Measurements from ENCODE around the gene GPC5. TPM values are rescaled to one million over a fixed set of nuclear protein-coding genes. Genes with fewer than 3 reads are reported as not detected.

GPC5 gene
- total RNA-seq, 2 donors from 2014 or later, result 0.22 to 0.51 TPM

DNA sequence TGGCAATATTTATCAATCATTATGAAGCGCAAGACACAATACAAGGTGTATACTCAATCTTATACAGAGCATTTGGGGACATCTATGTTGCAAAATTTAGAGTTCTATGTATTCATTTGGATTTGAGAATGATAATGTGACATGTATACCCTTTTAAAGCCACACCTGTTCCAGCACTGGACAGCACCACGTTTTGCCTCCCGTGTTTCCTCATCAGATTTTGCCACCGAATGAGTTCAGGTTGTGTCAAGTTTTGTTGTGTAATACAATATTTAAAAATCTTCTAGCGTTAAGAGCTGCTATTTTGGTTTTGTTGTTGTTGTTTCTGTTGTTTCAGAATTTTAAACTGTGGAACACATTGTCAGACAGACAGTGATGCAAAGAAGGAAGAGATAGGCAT, 1259.9 kb downstream of the GPC5 start:
- no peak overlapping the region for H3K27ac Mint-ChIP-seq
- TF ChIP-seq, protein P1, sequence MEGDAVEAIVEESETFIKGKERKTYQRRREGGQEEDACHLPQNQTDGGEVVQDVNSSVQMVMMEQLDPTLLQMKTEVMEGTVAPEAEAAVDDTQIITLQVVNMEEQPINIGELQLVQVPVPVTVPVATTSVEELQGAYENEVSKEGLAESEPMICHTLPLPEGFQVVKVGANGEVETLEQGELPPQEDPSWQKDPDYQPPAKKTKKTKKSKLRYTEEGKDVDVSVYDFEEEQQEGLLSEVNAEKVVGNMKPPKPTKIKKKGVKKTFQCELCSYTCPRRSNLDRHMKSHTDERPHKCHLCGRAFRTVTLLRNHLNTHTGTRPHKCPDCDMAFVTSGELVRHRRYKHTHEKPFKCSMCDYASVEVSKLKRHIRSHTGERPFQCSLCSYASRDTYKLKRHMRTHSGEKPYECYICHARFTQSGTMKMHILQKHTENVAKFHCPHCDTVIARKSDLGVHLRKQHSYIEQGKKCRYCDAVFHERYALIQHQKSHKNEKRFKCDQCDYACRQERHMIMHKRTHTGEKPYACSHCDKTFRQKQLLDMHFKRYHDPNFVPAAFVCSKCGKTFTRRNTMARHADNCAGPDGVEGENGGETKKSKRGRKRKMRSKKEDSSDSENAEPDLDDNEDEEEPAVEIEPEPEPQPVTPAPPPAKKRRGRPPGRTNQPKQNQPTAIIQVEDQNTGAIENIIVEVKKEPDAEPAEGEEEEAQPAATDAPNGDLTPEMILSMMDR (conservative IDR thresholded peaks at IDR 0.05), result no peak
- H3K9me3 Mint-ChIP-seq, result no peaks in the 10 kb centered on the region
- Histone ChIP-seq H3K9me3 (ENCODE audit: control insufficient read depth, low read length) (no peaks in the 10 kb centered on the region), H3K36me3 (ENCODE audit: control insufficient read depth, insufficient read depth, low read length) (no peaks in the 10 kb centered on the region), H3K4me1 (ENCODE audit: control insufficient read depth, insufficient read depth, low read length) (no peaks in the 10 kb centered on the region), H3K4me3 (ENCODE audit: low read length) (no peak overlapping the region), H3K27me3 (ENCODE audit: control insufficient read depth, insufficient read depth, low read length, poor library complexity, severe bottlenecking) (no peaks in the 10 kb centered on the region), H3K27ac (ENCODE audit: low read depth, low read length) (no peak overlapping the region), H3K9ac (ENCODE audit: extremely low read depth, low read length, poor library complexity, severe bottlenecking) (no peak overlapping the region)
- H3K36me3 Mint-ChIP-seq (ENCODE audit: low read depth), result no peaks in the 10 kb centered on the region
- no peaks in the 10 kb centered on the region for H3K27me3 Mint-ChIP-seq (ENCODE audit: insufficient read depth)
- no peak for DNase-seq
- 83 to 89% methylated on average over 1 to 5 of the region's 5 CpGs for WGBS, 2 experiments (ENCODE audit: insufficient coverage in 1 of 2, insufficient read length in 1 of 2)
- H3K4me3 Mint-ChIP-seq, result no peak overlapping the region
- H3K4me1 Mint-ChIP-seq, result no peaks in the 10 kb centered on the region

DNA sequence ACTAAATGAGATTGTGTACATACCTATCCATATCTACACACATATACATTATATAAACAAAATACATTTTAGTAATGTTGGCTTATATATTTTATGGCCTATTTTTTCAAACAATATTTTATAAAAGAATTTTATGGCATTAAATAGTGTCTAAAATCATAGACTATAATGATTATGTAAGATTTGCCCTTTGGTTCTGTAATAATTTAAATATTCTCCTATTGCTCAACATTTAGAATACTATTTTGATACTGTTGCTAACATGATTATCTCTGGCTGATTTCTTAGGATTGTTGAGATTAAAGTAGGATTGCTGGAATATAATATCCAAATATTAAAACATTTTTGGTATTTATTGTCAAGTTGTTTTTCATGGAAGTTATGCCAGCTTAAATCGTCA, 1263.0 kb downstream of the GPC5 start:
- H3K27me3 ChIP-seq (ENCODE audit: control insufficient read depth, insufficient read depth, low read length, poor library complexity, severe bottlenecking), result no peaks in the 10 kb centered on the region
- H3K9me3 ChIP-seq (ENCODE audit: control insufficient read depth, low read length), result no peaks in the 10 kb centered on the region
- Mint-ChIP-seq H3K27ac (no peak overlapping the region), H3K4me3 (no peak overlapping the region), H3K27me3 (ENCODE audit: insufficient read depth) (no peaks in the 10 kb centered on the region), H3K4me1 (no peaks in the 10 kb centered on the region), H3K36me3 (ENCODE audit: low read depth) (no peaks in the 10 kb centered on the region), H3K9me3 (no peaks in the 10 kb centered on the region)
- TF ChIP-seq, protein P1 (conservative IDR thresholded peaks at IDR 0.05), result no peak
- no peaks in the 10 kb centered on the region for H3K36me3 ChIP-seq (ENCODE audit: control insufficient read depth, insufficient read depth, low read length)
- DNase-seq, result no peak
- WGBS, 2 experiments (ENCODE audit: insufficient coverage in 1 of 2, insufficient read length in 1 of 2), result 83% methylated on average over 1 of the region's 1 CpG; no CpG with 5 or more reads in 1 of the 2 experiments
- H3K4me3 ChIP-seq (ENCODE audit: low read length), result no peak overlapping the region
- no peak overlapping the region for H3K9ac ChIP-seq (ENCODE audit: extremely low read depth, low read length, poor library complexity, severe bottlenecking)
- no peaks in the 10 kb centered on the region for H3K4me1 ChIP-seq (ENCODE audit: control insufficient read depth, insufficient read depth, low read length)
- H3K27ac ChIP-seq (ENCODE audit: low read depth, low read length), result no peak overlapping the region

DNA sequence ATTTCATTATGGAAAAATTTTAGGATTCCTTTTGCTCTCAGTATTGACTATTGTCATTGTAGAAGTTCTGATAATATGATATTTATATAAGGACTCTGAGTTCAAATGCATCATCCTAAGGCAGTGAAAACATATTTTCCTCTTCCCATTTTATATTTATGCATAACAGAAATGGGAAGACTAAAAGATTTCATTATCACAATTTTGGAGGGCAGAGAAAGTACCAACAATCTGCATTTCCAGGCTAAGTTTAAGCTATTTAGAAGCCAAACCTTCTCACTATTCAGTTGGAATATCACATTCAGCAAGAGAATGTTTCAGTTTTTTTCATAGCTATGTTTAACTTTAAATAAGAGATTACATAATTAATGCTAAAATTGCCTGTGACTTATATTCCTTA, 1269.7 kb downstream of the GPC5 start:
- Mint-ChIP-seq H3K9me3 (no peaks in the 10 kb centered on the region), H3K27me3 (ENCODE audit: insufficient read depth) (no peaks in the 10 kb centered on the region), H3K4me1 (no peaks in the 10 kb centered on the region), H3K36me3 (ENCODE audit: low read depth) (no peaks in the 10 kb centered on the region), H3K27ac (no peak overlapping the region), H3K4me3 (no peak overlapping the region)
- Histone ChIP-seq H3K4me1 (ENCODE audit: control insufficient read depth, insufficient read depth, low read length) (no peaks in the 10 kb centered on the region), H3K9me3 (ENCODE audit: control insufficient read depth, low read length) (no peaks in the 10 kb centered on the region), H3K36me3 (ENCODE audit: control insufficient read depth, insufficient read depth, low read length) (no peaks in the 10 kb centered on the region), H3K9ac (ENCODE audit: extremely low read depth, low read length, poor library complexity, severe bottlenecking) (no peak overlapping the region), H3K27ac (ENCODE audit: low read depth, low read length) (no peak overlapping the region), H3K4me3 (ENCODE audit: low read length) (no peak overlapping the region), H3K27me3 (ENCODE audit: control insufficient read depth, insufficient read depth, low read length, poor library complexity, severe bottlenecking) (no peaks in the 10 kb centered on the region)
- no peak for DNase-seq
- TF ChIP-seq, protein P1 (conservative IDR thresholded peaks at IDR 0.05), result no peak
